ENCODE measurements around the gene EFCAB13.
"Not testable (repeated sequence)": the region's sequence is repeated elsewhere in the genome, so short reads cannot be mapped to it uniquely, and the experiment has no call there.

Gene EFCAB13

DNA sequence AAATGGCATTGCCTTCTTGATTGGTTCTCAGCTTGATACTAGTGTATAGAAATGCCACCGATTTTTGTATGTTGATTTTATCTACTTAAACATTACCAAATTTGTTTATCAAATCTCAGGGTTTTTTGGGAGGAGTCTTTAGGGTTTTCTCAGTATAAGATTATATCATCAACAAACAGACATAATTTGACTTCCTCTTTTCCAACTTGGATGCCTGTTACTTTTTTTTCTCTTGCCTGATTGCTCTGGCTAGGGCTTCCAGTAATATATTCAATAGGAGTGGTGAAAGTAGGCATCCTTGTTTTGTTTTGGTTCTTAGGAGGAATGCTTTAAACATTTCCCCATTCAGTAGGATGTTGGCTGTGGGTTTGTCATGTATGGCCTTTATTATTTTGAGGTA lies 29.1 kb downstream of the EFCAB13 start:
- Histone ChIP-seq H2AFZ (no peak overlapping the region), H3K27me3 (ENCODE audit: control insufficient read depth, insufficient read depth, low read length) (no peaks in the 10 kb centered on the region), H3K36me3 (ENCODE audit: control insufficient read depth, insufficient read depth, low read length) (no peaks in the 10 kb centered on the region), H3K27ac (no peak overlapping the region), H3K9ac (no peak overlapping the region), H3K79me2 (no peaks in the 10 kb centered on the region), H3K9me3 (ENCODE audit: control insufficient read depth, low read length) (no peaks in the 10 kb centered on the region), H3K4me2 (ENCODE audit: low read length) (no peak overlapping the region), H3K4me1 (no peaks in the 10 kb centered on the region), H3K4me3 (ENCODE audit: low read depth, low read length) (no peak overlapping the region)
- TF ChIP-seq, protein P1, sequence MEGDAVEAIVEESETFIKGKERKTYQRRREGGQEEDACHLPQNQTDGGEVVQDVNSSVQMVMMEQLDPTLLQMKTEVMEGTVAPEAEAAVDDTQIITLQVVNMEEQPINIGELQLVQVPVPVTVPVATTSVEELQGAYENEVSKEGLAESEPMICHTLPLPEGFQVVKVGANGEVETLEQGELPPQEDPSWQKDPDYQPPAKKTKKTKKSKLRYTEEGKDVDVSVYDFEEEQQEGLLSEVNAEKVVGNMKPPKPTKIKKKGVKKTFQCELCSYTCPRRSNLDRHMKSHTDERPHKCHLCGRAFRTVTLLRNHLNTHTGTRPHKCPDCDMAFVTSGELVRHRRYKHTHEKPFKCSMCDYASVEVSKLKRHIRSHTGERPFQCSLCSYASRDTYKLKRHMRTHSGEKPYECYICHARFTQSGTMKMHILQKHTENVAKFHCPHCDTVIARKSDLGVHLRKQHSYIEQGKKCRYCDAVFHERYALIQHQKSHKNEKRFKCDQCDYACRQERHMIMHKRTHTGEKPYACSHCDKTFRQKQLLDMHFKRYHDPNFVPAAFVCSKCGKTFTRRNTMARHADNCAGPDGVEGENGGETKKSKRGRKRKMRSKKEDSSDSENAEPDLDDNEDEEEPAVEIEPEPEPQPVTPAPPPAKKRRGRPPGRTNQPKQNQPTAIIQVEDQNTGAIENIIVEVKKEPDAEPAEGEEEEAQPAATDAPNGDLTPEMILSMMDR (IDR thresholded peaks at IDR 0.05): no peak

DNA sequence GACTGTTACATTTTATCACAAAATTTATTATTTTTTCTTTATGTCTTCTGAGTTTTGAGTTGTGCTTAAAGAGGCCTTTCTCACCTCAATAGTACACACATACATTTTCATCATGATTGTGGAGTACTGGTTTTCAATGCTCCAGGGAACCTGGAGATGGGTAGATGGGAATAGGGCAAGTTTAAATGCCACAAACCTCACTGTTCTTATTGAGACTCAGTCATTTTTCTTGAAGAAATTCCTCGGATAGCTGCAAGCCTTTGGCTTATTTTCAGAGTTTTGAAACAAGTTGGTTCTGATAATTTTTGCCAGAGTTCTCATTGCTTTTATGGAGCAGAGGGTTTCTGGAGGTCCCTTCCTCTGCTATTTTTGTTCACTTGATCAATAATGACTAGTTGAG lies 34.9 kb downstream of the EFCAB13 start:
- Histone ChIP-seq H3K36me3 (ENCODE audit: control insufficient read depth, insufficient read depth, low read length) (no peaks in the 10 kb centered on the region), H3K4me1 (no peaks in the 10 kb centered on the region), H3K9me3 (ENCODE audit: control insufficient read depth, low read length) (no peaks in the 10 kb centered on the region), H3K27ac (no peak overlapping the region), H3K79me2 (no peaks in the 10 kb centered on the region), H2AFZ (no peak overlapping the region), H3K4me3 (ENCODE audit: low read depth, low read length) (no peak overlapping the region), H3K9ac (no peak overlapping the region), H3K4me2 (ENCODE audit: low read length) (no peak overlapping the region), H3K27me3 (ENCODE audit: control insufficient read depth, insufficient read depth, low read length) (no peaks in the 10 kb centered on the region)
- TF ChIP-seq, protein P1 (IDR thresholded peaks at IDR 0.05): no peak

DNA sequence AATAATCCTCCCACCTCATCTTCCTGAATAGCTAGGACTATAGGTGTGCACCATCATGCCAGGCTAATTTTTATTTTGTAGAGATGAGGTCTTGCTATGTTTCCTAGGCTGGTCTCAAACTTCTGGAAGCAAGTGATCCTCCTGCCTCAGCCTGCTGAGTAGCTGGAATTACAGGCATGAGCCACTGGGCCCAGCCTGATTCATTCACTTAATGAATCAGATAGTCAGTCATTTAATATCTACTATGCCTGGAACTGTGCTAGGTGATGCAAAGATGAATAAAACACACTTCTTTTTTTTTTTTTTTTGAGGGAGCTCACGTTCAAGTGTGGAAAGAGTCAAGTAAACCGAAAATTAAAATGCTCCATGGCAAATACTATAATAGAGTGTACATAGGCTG lies 39.4 kb downstream of the EFCAB13 start:
- H3K36me3 ChIP-seq (ENCODE audit: control insufficient read depth, insufficient read depth, low read length): no peaks in the 10 kb centered on the region
- H3K9ac ChIP-seq: no peak overlapping the region
- H3K27ac ChIP-seq: no peak overlapping the region
- no peak overlapping the region for H3K4me2 ChIP-seq (ENCODE audit: low read length)
- H3K27me3 ChIP-seq (ENCODE audit: control insufficient read depth, insufficient read depth, low read length): no peaks in the 10 kb centered on the region
- H3K4me3 ChIP-seq (ENCODE audit: low read depth, low read length): no peak overlapping the region
- no peak overlapping the region for H2AFZ ChIP-seq
- no peaks in the 10 kb centered on the region for H3K4me1 ChIP-seq
- H3K79me2 ChIP-seq: no peaks in the 10 kb centered on the region
- TF ChIP-seq, protein P1 (IDR thresholded peaks at IDR 0.05): no peak
- no peaks in the 10 kb centered on the region for H3K9me3 ChIP-seq (ENCODE audit: control insufficient read depth, low read length)

DNA sequence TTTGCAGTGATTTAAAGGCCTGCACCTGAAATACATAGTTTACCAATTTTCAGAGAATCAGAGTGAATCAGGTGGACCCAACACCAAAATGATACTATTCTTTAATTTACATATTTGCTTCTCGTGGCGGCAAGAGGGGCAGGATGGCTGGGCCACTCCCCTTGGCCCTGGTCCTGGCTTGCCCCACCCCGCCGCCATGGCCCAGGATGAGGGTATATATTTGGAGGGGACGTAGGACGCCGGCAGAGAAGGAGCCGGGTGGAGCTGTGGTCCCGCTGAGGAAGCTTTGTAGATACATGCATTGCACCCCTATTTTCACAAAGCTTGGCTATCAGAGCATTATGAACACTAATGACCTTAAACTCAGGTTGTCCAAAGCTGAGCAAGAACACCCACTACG lies 43.5 kb downstream of the EFCAB13 start:
- Histone ChIP-seq H3K79me2 (no peaks in the 10 kb centered on the region), H3K9ac (no peak overlapping the region), H3K4me2 (ENCODE audit: low read length) (no peak overlapping the region), H3K27ac (no peak overlapping the region), H3K4me3 (ENCODE audit: low read depth, low read length) (no peak overlapping the region), H2AFZ (no peak overlapping the region), H3K9me3 (ENCODE audit: control insufficient read depth, low read length) (no peaks in the 10 kb centered on the region), H3K36me3 (ENCODE audit: control insufficient read depth, insufficient read depth, low read length) (no peaks in the 10 kb centered on the region), H3K27me3 (ENCODE audit: control insufficient read depth, insufficient read depth, low read length) (no peaks in the 10 kb centered on the region), H3K4me1 (no peaks in the 10 kb centered on the region)
- TF ChIP-seq, protein P1 (IDR thresholded peaks at IDR 0.05): no peak

DNA sequence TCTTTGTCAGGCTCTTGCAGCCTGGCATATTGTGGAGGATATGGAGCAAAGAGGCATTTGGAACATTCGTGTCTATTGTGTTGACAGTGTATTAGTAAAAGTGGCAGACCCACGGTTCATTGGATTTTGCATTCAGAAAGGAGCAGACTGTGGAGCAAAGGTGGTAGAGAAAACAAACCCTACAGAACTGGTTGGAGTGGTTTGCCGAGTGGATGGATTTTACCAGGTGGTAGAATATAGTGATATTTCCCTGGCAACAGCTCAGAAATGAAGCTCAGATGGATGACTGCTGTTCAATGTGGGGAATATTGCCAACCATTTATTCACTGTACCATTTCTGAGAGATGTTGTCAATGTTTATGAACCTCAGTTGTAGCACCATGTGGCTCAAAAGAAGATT lies 44.5 kb downstream of the EFCAB13 start:
- Histone ChIP-seq H3K9ac (no peak overlapping the region), H3K9me3 (ENCODE audit: control insufficient read depth, low read length) (no peaks in the 10 kb centered on the region), H3K79me2 (no peaks in the 10 kb centered on the region), H2AFZ (no peak overlapping the region), H3K27ac (no peak overlapping the region), H3K36me3 (ENCODE audit: control insufficient read depth, insufficient read depth, low read length) (no peaks in the 10 kb centered on the region), H3K4me3 (ENCODE audit: low read depth, low read length) (no peak overlapping the region), H3K27me3 (ENCODE audit: control insufficient read depth, insufficient read depth, low read length) (no peaks in the 10 kb centered on the region), H3K4me2 (ENCODE audit: low read length) (no peak overlapping the region), H3K4me1 (no peaks in the 10 kb centered on the region)
- TF ChIP-seq, protein P1 (IDR thresholded peaks at IDR 0.05): no peak

DNA sequence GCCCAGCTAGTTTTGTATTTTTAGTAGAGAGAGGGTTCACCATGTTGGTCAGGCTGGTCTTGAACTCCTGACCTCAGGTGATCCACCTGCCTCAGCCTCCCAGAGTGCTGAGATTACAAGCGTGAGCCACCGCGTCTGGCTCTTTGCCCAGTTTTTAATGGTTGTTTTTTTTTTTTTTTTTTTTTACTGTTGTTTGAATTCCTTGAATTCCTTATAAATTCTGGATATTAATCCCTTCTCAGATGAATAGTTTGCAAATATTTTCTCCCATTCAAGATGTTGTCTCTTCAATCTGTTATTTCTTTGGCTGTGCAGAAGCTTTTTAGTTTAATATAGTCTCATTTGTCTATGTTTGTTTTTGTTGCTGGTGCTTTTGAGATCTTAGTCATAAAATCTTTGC lies 47.1 kb downstream of the EFCAB13 start:
- H2AFZ ChIP-seq; H3K4me1 ChIP-seq; H3K4me2 ChIP-seq (ENCODE audit: low read length); H3K9ac ChIP-seq; H3K4me3 ChIP-seq (ENCODE audit: low read depth, low read length); H3K27ac ChIP-seq; H3K79me2 ChIP-seq; H3K9me3 ChIP-seq (ENCODE audit: control insufficient read depth, low read length); H3K36me3 ChIP-seq (ENCODE audit: control insufficient read depth, insufficient read depth, low read length); H3K27me3 ChIP-seq (ENCODE audit: control insufficient read depth, insufficient read depth, low read length): not testable (repeated sequence)
